ENCODE data around the gene SVOPL. TPM values are rescaled to one million over a fixed set of nuclear protein-coding genes. Genes with fewer than 3 reads are reported as not detected.

Gene SVOPL
- total and polyA plus RNA-seq, 10 of the 15 experiments (the other 5 are each of a cell fraction or from before 2014, with no cell fraction given), result 0.15 TPM; not detected in 9

DNA sequence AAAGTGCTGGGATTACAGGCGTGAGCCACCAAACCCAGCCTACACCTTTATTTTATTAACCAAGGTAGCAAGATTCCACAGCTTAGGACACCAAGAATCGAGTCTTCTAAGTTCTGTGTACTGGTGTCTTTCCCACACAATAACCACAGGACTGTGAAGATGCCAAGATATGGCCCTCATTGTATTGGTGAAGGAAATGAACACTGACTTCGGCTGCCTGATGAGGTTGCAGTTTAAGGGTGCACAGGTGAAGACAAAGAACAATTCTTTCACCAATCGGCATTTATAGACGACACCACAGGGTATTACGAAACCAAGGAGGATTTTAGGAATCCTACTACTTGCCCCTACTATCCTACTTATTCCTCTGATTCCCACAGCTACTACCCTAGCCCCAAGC lies 47.5 kb upstream of the SVOPL start:
- RAD21 ChIA-PET (ENCODE audit: unreplicated experiment), result no interaction called here
- FAIRE-seq (no peak), ATAC-seq (no peak), DNase-seq (ENCODE audit: low read depth, low spot score) (no peak)
- Histone ChIP-seq H3K9me3 (replicated peaks; ENCODE audit: control insufficient read depth, insufficient read depth, low read length) (no peaks in the 10 kb centered on the region; the same call in 2 of the 3 replicates), H2AFZ (ENCODE audit: control insufficient read depth, low read depth, low read length) (no peak overlapping the region), H3K4me2 (ENCODE audit: control insufficient read depth, insufficient read depth) (no peak overlapping the region), H3K9ac (ENCODE audit: control insufficient read depth, insufficient read depth, low read length) (no peak overlapping the region), H3K79me2 (ENCODE audit: control insufficient read depth, insufficient read depth, low read length) (no peaks in the 10 kb centered on the region), H3K4me1 (ENCODE audit: control insufficient read depth, insufficient read depth, low read length) (no peaks in the 10 kb centered on the region), H3K36me3 (ENCODE audit: control insufficient read depth in 2 of 2, insufficient read depth in 2 of 2, low read length in 1 of 2) (no peaks in the 10 kb centered on the region), H3K4me3 (no peak overlapping the region), H3K27ac (ENCODE audit: control insufficient read depth, insufficient read depth) (no peak overlapping the region), H3K27me3 (replicated peaks in 1 of 2; ENCODE audit: control insufficient read depth in 2 of 2, insufficient read depth in 2 of 2, low read length in 1 of 2) (no peaks in the 10 kb centered on the region; a peak in 1 of 4 replicates), H4K20me1 (ENCODE audit: control insufficient read depth, insufficient read depth) (no peaks in the 10 kb centered on the region)
- intact Hi-C loops (cut with micrococcal nuclease; ENCODE audit: unreplicated experiment) (no loop called here), in situ Hi-C loops (cut with MboI) (loop anchor here (25.0 kb wide), 1 partner anchor 1136 kb away; no protein-coding TSS in a partner anchor)
- CTCF ChIA-PET, result interaction anchor here (1.1 to 1.6 kb wide), 2 partner anchors 10 kb away, joined by 4 to 6 read pairs; no protein-coding TSS in a partner anchor
- BruUV-seq (replicated peaks), result no TSS peak
- no peak for TF ChIP-seq NFYB (IDR thresholded peaks at IDR 0.05; ENCODE audit: insufficient read depth, low read depth, low read length)
- TF ChIP-seq CEBPB (IDR thresholded peaks at IDR 0.05; ENCODE audit: borderline replicate concordance in 1 of 2, low read depth in 2 of 2, low read length in 2 of 2), result no peak
- TF ChIP-seq NR2C2 (IDR thresholded peaks at IDR 0.05; ENCODE audit: borderline replicate concordance, control insufficient read depth, insufficient read length, low read depth), result no peak
- TF ChIP-seq IKZF1 (conservative IDR thresholded peaks at IDR 0.05), result no peak
- POLR2A ChIA-PET, result no interaction called here
- WGBS (ENCODE audit: insufficient coverage, insufficient replicate concordance, low lambda C conversion rate, missing lambda C conversion rate), result 63% methylated on average over 6 of the region's 6 CpGs
- SMC1A ChIA-PET (ENCODE audit: uncharacterized antibody, unreplicated experiment), result interaction anchor here (1.1 kb wide), 1 partner anchor 10 kb away, joined by 3 read pairs; no protein-coding TSS in a partner anchor

DNA sequence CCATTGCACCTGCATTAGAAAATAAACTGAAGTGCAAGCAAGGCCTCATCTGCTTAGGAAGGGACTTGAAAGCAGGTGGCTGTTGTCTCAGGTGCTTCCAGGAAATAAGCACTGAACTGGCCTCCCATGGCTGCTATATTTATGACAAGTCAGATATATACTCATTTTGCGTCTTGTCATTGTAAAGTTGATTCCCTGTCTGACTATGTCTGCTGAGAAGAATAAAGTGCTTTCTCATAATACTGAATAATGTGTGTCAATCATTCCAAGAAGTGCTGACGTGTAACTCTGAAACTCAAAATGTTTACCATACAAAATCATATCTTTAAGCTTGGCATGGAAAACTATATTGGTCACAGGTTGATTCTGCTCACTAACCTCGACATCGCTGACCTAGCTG lies 44.9 kb upstream of the SVOPL start:
- no peak for DNase-seq (ENCODE audit: low read depth, low spot score)
- no TSS peak for BruUV-seq (replicated peaks)
- Histone ChIP-seq H3K4me1 (ENCODE audit: control insufficient read depth, insufficient read depth, low read length) (no peaks in the 10 kb centered on the region), H3K27ac (ENCODE audit: control insufficient read depth, insufficient read depth) (no peak overlapping the region), H3K4me2 (ENCODE audit: control insufficient read depth, insufficient read depth) (no peak overlapping the region), H3K27me3 (replicated peaks in 1 of 2; ENCODE audit: control insufficient read depth in 2 of 2, insufficient read depth in 2 of 2, low read length in 1 of 2) (no peaks in the 10 kb centered on the region; a peak in 1 of 4 replicates), H3K4me3 (no peak overlapping the region), H3K36me3 (ENCODE audit: control insufficient read depth in 2 of 2, insufficient read depth in 2 of 2, low read length in 1 of 2) (no peaks in the 10 kb centered on the region), H2AFZ (ENCODE audit: control insufficient read depth, low read depth, low read length) (no peak overlapping the region), H4K20me1 (ENCODE audit: control insufficient read depth, insufficient read depth) (no peaks in the 10 kb centered on the region), H3K9ac (ENCODE audit: control insufficient read depth, insufficient read depth, low read length) (no peak overlapping the region), H3K79me2 (ENCODE audit: control insufficient read depth, insufficient read depth, low read length) (no peaks in the 10 kb centered on the region), H3K9me3 (replicated peaks; ENCODE audit: control insufficient read depth, insufficient read depth, low read length) (no peaks in the 10 kb centered on the region; the same call in 2 of the 3 replicates)
- ChIA-PET CTCF (interaction anchor here (0.9 kb wide), 1 partner anchor 585 kb away, joined by 3 read pairs; no protein-coding TSS in a partner anchor), RAD21 (ENCODE audit: unreplicated experiment) (no interaction called here), SMC1A (ENCODE audit: uncharacterized antibody, unreplicated experiment) (interaction anchor here (0.7 kb wide), 1 partner anchor 13 kb away, joined by 3 read pairs; no protein-coding TSS in a partner anchor), POLR2A (no interaction called here)
- WGBS (ENCODE audit: insufficient coverage, insufficient replicate concordance, low lambda C conversion rate, missing lambda C conversion rate), result 13% methylated on average over 4 of the region's 4 CpGs
- intact Hi-C loops (cut with micrococcal nuclease; ENCODE audit: unreplicated experiment), result no loop called here
- in situ Hi-C loops (cut with MboI), result loop anchor here (25.0 kb wide), 1 partner anchor 1134 kb away; no protein-coding TSS in a partner anchor
- no peak for FAIRE-seq
- TF ChIP-seq, protein P1, sequence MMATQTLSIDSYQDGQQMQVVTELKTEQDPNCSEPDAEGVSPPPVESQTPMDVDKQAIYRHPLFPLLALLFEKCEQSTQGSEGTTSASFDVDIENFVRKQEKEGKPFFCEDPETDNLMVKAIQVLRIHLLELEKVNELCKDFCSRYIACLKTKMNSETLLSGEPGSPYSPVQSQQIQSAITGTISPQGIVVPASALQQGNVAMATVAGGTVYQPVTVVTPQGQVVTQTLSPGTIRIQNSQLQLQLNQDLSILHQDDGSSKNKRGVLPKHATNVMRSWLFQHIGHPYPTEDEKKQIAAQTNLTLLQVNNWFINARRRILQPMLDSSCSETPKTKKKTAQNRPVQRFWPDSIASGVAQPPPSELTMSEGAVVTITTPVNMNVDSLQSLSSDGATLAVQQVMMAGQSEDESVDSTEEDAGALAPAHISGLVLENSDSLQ (IDR thresholded peaks at IDR 0.05), result 0 out of 2 replicates have a peak, but pooled peaks have one; percentile 20
- TF ChIP-seq STAT3 (IDR thresholded peaks at IDR 0.05; ENCODE audit: low read depth, low read length), result no peak
- no peak for ATAC-seq
